Measurements from ENCODE around the gene TAF6.
"Not testable (repeated sequence)": the region's sequence is repeated elsewhere in the genome, so short reads cannot be mapped to it uniquely, and the experiment has no call there.

Gene TAF6

DNA sequence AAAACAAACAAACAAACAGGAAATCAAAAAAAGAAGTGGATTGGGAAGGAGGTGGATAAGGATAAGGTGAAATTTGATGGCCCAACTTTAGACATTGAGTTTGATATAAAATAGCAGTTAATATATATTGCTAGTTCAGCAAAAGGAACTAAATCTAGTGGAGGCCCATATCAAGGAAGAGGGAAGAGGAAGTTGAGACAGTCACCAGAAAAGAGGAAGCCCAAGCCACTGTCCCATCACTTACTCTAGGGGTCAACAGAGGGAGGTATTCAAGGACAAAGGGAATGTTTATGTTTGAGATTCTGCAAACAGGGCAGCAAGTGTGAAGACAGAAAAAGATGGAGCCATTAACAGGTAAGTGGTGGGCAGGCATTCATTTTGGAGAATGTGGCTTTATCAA is 33.2 kb upstream of the TAF6 start:
- no peak for DNase-seq

DNA sequence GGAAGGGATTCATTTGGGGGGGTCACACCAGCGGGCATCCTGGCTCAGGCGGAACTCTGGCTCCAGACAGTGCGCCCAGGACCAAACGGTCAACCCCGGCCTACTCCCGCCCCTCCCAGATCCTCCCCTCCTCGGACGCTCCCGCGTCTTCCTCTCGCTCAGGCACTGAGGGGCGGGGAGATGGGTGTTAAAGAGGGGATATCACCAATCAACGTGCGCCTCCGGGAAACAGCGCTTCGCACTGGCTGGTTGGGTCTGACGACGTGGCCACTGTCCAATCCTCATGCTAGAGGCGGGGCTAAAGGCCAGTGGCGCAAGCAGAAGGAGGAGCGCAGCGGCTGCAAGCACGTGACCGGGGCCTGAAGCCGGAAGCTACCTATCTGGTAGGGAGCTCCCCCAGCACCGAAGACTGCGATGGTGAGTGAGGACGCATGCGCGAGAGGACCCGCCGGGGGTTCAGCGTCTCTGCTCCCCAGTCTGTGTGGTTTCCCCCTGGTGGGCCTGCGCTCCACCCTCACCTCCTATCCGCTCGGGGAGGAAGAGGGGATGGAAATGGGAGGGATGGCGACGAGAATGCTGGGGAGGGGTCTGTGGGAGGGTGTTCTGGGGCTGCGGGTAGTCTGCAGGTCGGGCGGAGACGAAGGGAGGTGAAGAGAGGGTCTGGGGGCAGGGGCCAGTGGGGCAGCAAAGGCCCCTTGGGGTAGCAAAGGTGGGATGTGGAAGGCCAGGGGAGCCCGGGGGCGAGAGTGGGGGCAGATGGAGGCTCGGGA is 29.6 kb upstream of the TAF6 start, which contains the start of gene LAMTOR4:
LAMTOR4 (plus strand) TSS at position 360 of the 770 bp plus-strand sequence; CDS start at position 415, 55 bp downstream.
- peak; percentile 97 to 99 for DNase-seq

DNA sequence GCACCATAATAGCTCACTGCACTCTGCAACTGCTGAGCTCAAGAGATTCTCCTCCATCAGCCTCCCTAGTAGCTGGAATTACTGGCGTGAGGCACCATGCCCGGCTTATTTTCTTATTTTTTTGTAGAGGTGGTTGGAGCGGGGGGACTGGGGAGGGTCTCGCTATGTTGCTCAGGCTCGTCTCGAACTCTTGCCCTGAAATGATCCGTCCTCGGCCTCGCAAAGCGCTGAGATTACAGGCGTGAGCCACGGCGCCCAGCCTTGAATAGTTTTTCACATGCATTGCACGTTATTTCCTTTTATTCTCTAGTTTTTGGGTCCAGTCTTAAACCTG is 29.0 kb upstream of the TAF6 start:
- no peak for DNase-seq

DNA sequence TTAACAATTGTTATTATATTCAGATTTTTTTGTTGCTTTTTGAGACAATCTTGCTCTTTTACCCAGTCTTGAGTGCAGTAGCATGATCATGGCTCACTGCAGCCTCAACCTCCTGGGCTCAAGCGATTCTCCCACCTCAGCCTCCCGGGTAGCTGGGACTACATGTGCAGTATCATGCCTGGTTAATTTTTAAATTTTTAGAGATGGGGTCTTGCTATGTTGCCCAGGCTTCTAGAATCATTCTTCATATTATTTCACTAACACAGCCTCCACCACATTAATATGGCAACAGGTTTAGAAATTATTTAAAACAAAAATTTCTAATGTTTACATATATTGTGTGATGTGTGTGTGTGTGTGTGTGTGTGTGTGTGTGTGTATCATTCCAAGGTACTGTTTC is 28.1 kb upstream of the TAF6 start:
- DNase-seq = no peak

DNA sequence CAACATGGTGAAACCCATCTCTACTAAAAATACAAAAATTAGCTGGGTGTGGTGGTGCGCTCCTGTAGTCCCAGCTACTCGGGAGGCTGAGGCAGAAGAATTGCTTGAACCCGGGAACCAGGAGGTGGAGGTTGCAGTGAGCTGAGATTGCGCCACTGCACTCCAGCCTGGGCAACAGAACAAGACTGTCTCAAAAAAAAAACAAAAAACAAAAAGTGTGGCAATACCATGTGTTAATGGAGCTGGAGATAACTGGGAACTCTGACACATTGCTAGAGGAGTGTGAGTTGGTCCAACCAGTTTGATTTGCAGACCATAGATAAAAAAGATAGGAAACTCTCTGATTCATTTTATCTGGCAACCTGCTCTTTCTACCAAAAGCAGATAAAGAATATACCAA is 27.2 kb upstream of the TAF6 start:
- not testable (repeated sequence) for DNase-seq

DNA sequence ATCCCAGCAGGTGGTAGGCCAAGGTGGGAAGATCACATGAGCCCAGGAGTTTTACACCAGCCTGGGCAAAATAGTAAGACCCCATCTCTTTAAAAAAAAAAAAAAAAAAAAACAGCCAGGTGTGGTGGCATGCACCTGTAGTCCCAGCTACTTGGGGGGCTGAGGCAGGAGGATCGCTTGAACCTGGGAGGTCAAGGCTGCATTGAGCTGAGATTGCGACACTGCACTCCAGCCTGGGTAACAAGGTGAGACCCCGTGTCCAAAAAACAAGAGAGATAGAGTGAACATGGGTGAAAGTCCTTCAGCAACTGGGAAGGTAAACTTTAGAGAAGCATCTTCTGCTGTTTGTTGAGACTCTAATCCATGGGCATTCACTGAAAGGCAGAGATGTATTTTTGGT is 23.3 kb upstream of the TAF6 start:
- DNase-seq = no peak

DNA sequence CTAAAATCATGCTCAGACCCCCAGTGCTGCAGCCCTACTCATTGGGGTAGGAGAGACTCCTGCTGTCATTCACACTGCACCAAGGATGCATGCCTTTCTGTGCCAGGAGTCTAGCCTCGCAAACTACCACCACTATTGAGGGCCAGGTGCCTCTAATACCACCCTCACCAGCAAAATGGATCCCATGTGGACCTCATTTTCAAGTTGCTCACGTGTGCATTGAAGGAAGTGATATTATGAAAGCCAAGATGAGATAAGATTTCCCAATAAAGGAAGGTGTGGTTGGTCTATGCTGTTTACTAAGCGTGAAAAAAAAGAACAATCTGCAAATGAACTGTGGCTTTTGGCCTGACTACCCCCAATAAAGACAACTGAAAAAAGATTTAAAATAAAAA is 22.4 kb upstream of the TAF6 start:
- no peak for DNase-seq

DNA sequence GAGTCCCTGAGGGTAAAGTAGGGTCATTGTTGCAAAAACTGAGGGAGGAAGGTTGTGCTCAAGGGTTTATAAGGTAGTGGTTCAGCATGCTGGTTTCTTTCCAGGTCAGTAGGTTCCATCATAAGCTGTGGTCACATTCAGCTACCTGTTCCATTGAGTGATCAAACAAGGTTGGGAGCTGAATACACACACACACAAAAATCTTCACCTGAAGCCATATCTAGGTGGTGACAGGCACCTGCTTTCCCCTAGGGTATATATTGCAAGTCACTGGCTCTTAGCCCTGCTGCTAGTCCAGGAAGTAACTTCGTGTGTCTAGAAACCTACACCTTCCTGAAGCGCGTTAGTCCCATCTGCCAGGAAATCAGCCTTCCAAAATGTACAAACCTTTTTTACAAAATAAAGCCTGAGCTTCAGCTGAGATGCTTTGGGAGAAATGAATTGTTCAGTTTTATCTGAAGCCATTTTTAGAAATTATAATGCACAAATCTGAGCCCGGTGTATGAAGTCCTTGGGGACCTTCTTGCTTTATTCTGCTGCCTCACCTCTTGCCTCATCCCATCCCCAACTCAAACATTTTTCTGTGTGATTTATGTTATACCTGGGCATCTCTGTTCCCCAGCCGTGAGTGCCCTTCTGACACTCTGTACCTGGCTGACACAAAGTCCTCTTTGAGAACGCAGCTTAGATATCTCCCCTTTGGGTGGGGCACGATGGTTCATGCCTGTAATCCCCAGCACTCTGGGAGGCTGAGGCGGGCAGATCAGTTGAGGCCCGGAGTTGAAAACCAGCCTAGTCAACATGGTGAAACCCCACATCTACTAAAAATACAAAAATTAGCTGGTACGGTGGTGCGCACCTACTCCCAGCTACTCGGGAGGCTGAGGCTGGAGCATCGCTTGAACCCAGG is 18.9 kb upstream of the TAF6 start:
- no peak for DNase-seq

DNA sequence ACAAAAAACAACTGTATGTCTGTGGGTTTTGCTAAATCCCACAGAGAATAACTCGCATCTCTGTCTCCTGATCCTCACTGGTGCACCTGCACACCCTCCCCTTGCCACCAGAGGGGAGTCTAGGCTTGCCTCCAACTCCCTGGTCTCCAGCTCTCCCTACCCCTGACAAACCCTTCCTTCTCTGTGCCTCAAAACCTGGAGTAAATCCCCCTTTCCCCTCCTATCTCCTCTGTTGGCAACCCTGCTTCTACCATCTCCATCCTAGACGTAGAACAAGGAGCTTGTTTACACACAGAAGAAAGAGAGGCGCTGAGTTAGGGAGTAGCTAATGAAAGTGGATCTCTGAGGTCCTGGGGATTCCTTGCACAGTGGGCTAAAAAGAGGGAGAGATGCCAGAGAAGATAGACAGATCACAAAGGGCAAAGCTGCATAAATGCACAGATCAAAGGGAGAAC is 13.6 kb upstream of the TAF6 start:
- peak; percentile 42 to 70 for DNase-seq

DNA sequence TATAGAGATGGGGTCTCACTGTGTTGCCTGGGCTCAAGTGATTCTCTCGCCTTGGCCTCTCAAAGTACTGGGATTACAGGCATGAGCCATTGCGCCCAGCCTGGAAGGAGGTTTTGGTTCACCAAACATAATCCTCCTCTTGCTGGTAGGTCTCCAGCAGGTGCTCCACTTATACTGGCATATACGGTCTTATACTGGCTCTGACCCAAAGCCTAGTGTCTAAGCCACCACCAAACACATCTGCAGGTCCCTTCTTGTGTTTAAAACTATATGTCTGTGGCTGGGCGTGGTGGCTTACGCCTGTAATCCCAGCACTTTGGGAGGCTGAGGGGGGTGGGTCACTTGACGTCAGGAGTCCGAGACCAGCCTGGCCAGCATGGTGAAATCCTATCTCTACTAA is 13.0 kb upstream of the TAF6 start:
- DNase-seq = peak; percentile 31 to 52

DNA sequence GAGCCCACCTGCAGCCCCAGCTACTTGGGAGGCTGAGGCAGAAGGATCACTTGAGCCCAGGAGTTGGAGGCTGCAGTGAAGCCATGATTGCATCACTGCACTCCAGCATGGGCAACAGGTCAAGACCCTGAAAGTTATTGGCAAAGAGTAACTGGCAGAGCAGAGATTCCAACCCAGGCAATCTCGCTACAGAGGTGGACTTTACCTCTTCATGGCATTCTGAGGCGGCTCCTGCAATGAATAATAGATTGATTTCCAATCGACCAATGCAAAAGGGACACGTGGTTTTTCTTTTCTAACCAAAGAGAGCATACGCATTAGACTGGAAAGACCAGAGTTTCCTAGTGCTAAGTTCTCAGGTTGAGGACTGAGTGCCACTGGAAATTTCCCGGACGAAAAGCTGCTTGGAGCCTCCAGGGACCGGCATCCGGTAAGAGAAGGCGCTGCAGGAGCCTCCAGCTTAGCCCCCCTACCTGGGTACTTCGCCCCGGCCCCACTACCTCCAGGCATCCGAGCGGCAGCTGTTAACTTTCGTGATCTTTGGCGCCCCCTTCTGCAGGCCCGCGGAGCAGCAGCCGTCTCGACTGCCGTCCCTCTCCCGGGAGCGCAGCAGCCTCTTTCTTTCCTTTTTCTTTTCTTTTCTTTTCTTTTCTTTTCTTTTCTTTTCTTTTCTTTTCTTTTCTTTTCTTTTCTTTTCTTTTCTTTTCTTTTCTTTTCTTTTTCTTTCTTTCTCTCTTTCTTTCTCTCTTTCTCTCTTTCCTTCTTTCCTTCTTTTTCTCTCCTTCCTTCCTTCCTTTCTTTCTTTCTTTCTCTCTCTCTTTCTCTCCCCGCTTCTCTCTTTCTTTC is 11.7 kb upstream of the TAF6 start:
- peak in 1 of 2 experiments; percentile 62 for DNase-seq

DNA sequence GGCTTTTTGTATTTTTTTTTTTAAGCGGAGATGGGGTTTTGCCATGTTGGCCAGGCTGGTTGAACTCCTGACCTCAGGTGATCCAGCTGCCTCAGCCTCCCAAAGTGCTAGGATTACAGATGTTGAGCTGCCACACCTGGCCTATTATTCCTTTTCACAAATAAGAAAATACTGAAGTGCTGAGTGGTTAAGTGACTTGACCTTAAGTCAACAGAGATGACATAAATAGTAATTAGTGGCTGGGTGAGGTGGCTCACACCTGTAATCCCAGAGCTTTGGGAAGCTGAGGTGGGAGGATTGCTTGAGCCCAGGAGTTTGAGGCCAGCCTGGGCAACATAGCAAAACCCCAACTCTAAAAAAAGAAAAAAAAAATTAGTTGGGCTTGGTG is 11.1 kb upstream of the TAF6 start:
- not testable (repeated sequence) for DNase-seq

DNA sequence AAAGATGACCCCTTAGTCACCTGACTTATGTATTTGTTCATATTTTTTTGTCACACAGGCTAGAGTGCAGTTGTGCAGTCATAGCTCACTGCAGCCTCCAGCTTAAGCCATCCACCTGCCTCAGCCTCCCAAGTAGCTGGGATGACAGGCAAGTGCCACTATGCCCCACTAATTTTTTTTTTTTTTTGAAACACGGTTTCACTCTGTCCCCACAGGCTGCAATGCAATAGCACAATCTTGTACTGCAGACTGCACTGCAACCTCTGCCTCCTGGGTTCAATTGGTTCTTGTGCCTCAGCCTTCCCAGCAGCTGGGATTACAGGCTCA is 9.4 kb upstream of the TAF6 start:
- DNase-seq = no peak

DNA sequence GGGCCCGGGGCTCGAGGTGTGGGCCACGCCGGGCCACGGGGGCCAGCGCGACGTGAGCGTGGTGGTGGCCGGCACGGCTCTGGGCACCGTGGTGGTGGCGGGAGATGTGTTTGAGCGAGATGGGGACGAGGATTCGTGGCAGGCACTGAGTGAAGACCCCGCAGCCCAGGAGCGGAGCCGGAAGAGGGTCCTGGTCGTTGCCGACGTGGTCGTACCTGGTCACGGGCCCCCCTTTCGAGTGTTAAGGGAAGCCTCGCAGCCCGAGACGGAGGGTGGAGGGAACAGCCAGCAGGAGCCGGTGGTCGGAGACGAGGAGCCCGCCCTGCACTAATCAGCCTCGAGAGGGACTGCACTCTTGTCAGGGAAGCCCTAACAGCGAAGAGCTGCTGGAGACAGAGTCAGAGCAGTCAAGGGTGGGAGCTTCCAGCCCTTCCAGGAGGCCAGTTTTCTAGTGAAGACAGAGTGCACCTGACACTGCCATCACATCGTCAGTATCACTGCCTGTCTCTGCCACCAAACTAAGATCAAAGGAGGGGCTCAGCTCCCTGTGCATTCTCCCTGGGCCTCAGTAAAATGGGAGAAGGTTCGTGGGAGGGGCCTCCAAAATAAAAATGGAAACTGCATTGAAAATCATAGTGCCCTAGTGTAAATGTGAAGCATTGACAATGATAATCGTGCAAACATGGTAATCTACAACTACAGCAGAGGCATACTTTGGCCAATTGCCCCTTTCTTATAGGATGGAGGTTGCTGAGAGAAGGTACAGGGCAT is 8.9 kb upstream of the TAF6 start:
- peak in 1 of 2 experiments; percentile 48 for DNase-seq

DNA sequence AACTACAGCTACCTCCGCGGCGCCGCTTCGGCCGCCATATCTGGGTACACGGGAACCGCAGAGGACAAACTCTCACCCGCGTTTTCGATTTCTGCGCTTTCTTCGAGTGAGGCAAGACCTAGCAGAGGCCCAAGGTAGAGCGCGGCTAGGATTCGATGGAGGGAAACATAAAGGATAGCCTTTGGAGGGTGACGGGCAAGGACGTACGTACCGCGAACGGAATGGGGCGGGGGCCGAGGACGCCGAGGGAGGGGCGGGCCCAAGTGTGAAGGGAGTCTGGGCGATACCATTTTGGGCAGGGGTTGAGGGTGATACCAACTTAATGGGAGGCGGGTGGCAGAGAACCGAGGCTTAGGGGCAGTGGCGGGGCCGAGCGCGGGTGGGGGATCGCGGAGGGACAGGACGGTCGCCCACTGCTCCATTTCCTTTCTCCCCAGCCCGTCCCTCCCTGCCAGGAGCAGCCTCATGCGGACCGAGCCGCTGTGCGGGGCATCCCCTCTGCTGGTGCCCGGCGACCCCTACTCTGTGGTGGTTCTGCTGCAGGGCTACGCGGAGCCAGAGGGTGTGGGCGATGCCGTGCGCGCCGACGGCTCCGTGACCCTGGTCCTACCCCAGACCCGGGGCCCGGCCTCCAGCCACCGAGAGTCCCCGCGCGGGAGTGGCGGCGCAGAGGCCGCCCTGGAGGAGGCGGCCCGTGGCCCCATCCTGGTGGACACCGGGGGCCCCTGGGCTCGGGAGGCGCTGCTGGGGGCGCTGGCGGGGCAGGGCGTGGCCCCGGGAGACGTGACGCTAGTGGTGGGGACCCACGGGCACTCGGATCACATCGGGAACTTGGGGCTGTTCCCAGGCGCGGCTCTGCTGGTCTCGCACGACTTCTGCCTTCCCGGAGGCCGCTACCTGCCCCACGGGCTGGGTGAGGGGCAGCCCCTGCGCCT is 8.0 kb upstream of the TAF6 start, which contains the start of gene MBLAC1:
MBLAC1 (plus strand) TSS at position 37 of the 935 bp plus-strand sequence; CDS start at position 466, 429 bp downstream.
- peak; percentile 77 to 88 for DNase-seq

DNA sequence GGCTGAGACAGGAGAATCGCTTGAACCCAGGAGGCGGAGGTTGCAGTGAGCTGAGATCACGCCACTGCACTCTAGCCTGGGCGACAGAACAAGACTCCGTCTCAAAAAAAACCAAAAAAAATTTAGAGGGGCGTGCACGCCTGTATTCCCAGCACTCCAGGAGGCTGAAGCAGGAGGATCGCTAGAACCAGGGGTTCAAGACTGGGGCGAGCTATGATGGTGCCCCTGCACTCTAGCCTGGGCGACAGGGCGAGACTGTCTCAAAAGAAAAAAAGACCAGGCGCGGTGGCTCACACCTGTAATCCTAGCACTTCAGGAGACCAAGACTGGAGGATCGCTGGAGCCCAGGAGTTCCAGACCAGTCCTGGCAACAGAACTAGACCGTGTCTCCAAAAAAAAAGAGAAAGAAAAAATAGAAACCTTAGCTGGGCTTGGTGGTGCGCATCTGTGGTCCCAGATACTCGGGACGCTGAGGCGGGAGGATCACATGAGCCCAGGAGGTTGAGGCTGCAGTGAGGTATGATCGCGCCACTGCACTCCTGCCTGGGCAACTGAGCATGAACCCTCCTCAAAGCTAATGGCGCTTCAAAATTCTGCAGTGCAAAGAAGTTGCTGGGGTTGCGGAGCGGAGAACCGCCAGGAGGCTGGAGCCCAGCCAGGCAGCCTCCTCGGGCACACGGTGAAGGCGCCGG is 7.2 kb upstream of the TAF6 start:
- DNase-seq = peak in 1 of 2 experiments; percentile 41

DNA sequence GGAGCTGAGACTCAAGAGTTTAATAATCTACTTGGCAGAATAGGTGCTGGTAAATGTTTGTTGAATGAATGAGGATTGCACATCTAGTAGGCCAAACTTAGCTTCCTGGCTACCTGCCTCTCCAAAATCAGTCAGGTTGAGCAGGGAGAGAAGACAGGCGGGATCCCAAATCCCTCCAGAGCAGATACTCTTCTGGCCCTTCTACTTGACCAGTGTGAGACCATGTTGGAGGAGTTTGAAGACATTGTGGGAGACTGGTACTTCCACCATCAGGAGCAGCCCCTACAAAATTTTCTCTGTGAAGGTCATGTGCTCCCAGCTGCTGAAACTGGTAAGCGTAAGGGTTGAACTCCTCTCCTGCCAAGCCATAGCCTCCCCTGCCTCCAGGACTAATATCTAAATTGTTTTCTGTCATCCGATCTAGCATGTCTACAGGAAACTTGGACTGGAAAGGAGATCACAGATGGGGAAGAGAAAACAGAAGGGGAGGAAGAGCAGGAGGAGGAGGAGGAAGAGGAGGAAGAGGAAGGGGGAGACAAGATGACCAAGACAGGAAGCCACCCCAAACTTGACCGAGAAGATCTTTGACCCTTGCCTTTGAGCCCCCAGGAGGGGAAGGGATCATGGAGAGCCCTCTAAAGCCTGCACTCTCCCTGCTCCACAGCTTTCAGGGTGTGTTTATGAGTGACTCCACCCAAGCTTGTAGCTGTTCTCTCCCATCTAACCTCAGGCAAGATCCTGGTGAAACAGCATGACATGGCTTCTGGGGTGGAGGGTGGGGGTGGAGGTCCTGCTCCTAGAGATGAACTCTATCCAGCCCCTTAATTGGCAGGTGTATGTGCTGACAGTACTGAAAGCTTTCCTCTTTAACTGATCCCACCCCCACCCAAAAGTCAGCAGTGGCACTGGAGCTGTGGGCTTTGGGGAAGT is 5.4 kb upstream of the TAF6 start:
- DNase-seq = no peak

DNA sequence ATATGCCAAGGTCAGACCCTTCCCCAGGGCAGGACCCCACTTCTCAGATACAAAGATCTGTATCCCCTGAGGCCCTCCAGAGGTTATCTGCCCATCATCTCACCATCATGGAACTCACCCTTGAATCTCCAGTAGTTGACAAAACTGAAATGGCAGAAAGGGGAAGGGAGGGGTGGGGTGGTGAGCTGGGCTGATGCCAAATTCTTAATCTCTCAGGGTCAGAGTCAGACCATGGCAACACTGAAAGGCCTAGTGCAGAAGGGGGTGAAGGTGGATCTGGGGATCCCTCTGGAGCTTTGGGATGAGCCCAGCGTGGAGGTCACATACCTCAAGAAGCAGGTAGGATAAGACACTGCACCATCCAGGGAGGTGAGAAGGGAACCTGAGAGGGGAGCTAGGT is 3.4 kb upstream of the TAF6 start:
- DNase-seq = no peak

DNA sequence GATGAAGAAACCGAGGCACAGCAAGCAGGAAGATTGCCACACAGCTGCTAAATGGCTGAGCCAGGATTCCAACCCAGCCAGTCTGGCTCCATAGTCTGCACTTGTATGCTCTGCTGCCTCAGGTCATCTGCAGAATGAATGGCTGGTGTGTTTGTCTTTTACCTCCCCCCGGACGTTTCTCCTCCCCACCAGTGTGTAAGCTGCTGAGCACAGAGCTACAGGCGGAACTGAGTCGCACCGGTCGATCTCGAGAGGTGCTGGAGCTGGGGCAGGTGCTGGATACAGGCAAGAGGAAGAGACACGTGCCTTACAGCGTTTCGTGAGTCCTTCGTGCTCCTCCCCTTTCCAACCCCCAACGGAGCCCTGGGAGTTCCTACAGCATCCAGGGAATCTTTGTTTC is 2.9 kb upstream of the TAF6 start:
- DNase-seq = no peak

DNA sequence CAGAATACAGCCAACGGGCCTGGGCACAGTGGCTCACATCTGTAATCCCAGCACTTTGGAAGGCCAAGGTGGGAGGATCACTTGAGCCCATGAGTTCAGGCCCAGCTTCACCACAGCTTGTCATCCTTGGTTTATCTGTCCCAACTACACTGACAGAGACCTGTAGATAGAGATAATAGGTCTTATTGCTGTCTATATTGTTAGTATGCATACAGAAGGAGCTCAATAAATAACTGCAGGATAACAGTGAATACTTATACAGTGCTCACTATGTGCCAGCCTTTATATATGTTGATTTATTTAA is 1.5 kb upstream of the TAF6 start:
- DNase-seq = no peak
